SK-N-SH (cell line): ENCODE results near the gene MUSK.

Experiments
- SIN3A ChIP-seq: IDR thresholded peaks from 2 replicates; pipeline ENCODE4 v1.6.1; 2012; ENCODE audit warnings: low read depth, mild to moderate bottlenecking, low read length, moderate library complexity, borderline replicate concordance
- TAF1 ChIP-seq: IDR thresholded peaks from 2 replicates; pipeline ENCODE4 v1.6.1; 2012; ENCODE audit warnings: low read depth, mild to moderate bottlenecking, low read length, moderate library complexity, borderline replicate concordance
- TF ChIP-seq, protein P1 (sequence below): fragments of 200-600 bp; sonication (generic); IDR thresholded peaks from 2 replicates; pipeline ENCODE4 v1.6.1; 2017; ENCODE audit warnings: antibody characterized with exemption, mild to moderate bottlenecking, moderate library complexity

DNA sequence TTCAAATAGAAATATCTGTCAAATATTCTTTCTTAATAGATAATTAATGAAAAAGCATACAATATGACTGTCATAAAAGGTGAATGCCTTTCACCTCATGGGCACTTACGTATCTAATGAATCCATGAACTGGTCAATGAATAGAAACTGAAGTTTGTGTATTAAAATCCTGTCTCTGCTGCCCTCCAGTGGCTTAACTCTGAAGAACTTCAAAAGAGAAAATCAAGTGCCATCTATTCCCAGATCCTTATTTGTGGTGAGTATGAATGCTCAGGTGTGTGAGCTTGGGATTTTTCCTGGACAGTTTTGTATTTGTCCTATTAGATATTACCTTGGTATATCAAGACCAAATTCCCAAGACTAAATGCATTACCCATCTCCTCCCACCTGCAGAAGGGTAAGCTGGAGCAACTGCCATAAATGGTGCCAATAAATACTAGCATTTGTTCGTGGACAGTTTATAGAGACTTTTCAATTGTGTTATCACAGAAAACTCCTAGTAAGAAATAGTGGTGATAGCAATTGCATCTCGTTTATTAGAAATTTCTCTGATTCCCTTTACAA lies 45.0 kb upstream of the MUSK start:
- TF ChIP-seq SIN3A (no peak), TAF1 (no peak)
- TF ChIP-seq, protein P1, sequence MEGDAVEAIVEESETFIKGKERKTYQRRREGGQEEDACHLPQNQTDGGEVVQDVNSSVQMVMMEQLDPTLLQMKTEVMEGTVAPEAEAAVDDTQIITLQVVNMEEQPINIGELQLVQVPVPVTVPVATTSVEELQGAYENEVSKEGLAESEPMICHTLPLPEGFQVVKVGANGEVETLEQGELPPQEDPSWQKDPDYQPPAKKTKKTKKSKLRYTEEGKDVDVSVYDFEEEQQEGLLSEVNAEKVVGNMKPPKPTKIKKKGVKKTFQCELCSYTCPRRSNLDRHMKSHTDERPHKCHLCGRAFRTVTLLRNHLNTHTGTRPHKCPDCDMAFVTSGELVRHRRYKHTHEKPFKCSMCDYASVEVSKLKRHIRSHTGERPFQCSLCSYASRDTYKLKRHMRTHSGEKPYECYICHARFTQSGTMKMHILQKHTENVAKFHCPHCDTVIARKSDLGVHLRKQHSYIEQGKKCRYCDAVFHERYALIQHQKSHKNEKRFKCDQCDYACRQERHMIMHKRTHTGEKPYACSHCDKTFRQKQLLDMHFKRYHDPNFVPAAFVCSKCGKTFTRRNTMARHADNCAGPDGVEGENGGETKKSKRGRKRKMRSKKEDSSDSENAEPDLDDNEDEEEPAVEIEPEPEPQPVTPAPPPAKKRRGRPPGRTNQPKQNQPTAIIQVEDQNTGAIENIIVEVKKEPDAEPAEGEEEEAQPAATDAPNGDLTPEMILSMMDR = peak; percentile 76
